K562 (cell line): ENCODE results near the gene CLEC10A. TPM values are rescaled to one million over a fixed set of nuclear protein-coding genes. Genes with fewer than 3 reads are reported as not detected.
"Not testable (repeated sequence)": the region's sequence is repeated elsewhere in the genome, so short reads cannot be mapped to it uniquely, and the experiment has no call there.

Experiments used
- ATAC-seq: fragments of 200-7000 bp; cut with Tn5 transposase; 3 replicates; pipeline ENCODE4 v1.9.1; 2020; ENCODE audit warnings: moderate library complexity
- BruUV-seq: library from RNA; stranded (reverse); fragments of 400-500 nt; replicated peaks from 2 replicates; lab custom pipeline; 2021; lab: Mats Ljungman, UMichigan
- CTCF ChIA-PET: fragments of 300-600 bp; formaldehyde crosslinking; extraction: SDS; loops from one replicate; lab custom pipeline; 2021; ENCODE audit warnings: low intra/inter-chr PET ratio; lab: Yijun Ruan, JAX
- POLR2A ChIA-PET: fragments of 300-600, 350-650 bp; sonication (Branson Sonifier 250); formaldehyde crosslinking; extraction: SDS; loops from one replicate; lab custom pipeline; 2021; ENCODE audit warnings: antibody characterized with exemption, inconsistent platforms; lab: Yijun Ruan, JAX
- DNase-seq, 4 experiments: peaks; one replicate each; pipeline versions ENCODE4 v3.0.0 to v3.0.0-alpha.2; 2011 to 2018; ENCODE audit warnings: low spot score in 3 of 4, mixed read lengths in 3 of 4; ENCODE audit errors: extremely low read depth in 1 of 4
- FAIRE-seq: peaks from 2 replicates; lab custom pipeline; 2011; peaks lifted over from hg19 to GRCh38; lab: Jason Lieb, UNC
- H2AFZ ChIP-seq: 2 replicates; pipeline ENCODE4 v1.6.0; 2011; ENCODE audit warnings: low read depth, low read length, control low read depth, inconsistent platforms
- H3K27ac ChIP-seq: fragments of 200-600 bp; 3 replicates; pipeline ENCODE4 v1.8.0; 2011; ENCODE audit warnings: low read depth, mild to moderate bottlenecking, control low read depth, inconsistent platforms, low read length, moderate library complexity, mixed read lengths; ENCODE audit errors: extremely low read depth
- H3K27me3 ChIP-seq, 2 experiments: fragments of 300-600 bp in 1 of 2; 2 replicates in 1 of 2; 3 replicates in 1 of 2; pipeline versions ENCODE4 v1.6.0 to v1.8.0; 2011; ENCODE audit warnings: inconsistent platforms in 2 of 2, low read length in 2 of 2, mild to moderate bottlenecking in 1 of 2, mixed read lengths in 1 of 2, moderate library complexity in 1 of 2; ENCODE audit not compliant: control insufficient read depth in 2 of 2, insufficient read depth in 2 of 2
- H3K36me3 ChIP-seq: fragments of 300-600 bp; 3 replicates; pipeline ENCODE4 v1.8.0; 2011; ENCODE audit warnings: mild to moderate bottlenecking, low read length, inconsistent platforms; ENCODE audit not compliant: control insufficient read depth, insufficient read depth
- H3K4me1 ChIP-seq, 2 experiments: fragments of 200-600 bp in 1 of 2; replicated peaks in 1 of 2; 2 replicates in 1 of 2; 3 replicates in 1 of 2; pipeline versions ENCODE4 v1.5.1 to v1.8.0; 2011; ENCODE audit warnings: inconsistent platforms in 2 of 2, low read length in 2 of 2, mild to moderate bottlenecking in 1 of 2, mixed read lengths in 1 of 2, moderate library complexity in 1 of 2; ENCODE audit not compliant: control insufficient read depth in 2 of 2, insufficient read depth in 2 of 2
- H3K4me2 ChIP-seq: 2 replicates; pipeline ENCODE4 v1.6.1; 2011; ENCODE audit warnings: low read length, control low read depth, inconsistent platforms, mixed read lengths; ENCODE audit not compliant: insufficient read depth
- H3K4me3 ChIP-seq: fragments of 200-600 bp; sonication (generic), shearing (Covaris generic); 2 replicates; pipeline ENCODE4 v1.5.1; 2016; ENCODE audit warnings: control low read depth, inconsistent platforms
- H3K79me2 ChIP-seq: fragments of 200-600 bp; 3 replicates; pipeline ENCODE4 v1.8.0; 2011; ENCODE audit warnings: low read length, inconsistent platforms; ENCODE audit not compliant: control insufficient read depth, insufficient read depth
- H3K9ac ChIP-seq, 2 experiments: 2 replicates each; pipeline versions ENCODE4 v1.6.0 to v1.6.1; 2011; ENCODE audit warnings: low read depth in 2 of 2, low read length in 2 of 2, control low read depth in 1 of 2, inconsistent platforms in 1 of 2, mild to moderate bottlenecking in 1 of 2, mixed read lengths in 1 of 2; ENCODE audit not compliant: insufficient read depth in 1 of 2
- H3K9me1 ChIP-seq: one replicate; pipeline ENCODE4 v1.6.0; 2011; ENCODE audit warnings: inconsistent platforms, mild to moderate bottlenecking, low read length, moderate library complexity; ENCODE audit not compliant: control insufficient read depth, insufficient read depth
- H3K9me3 ChIP-seq: replicated peaks from 2 replicates; pipeline ENCODE4 v1.5.1; 2011; ENCODE audit warnings: low read depth, low read length, inconsistent platforms; ENCODE audit not compliant: control insufficient read depth, insufficient read depth
- H4K20me1 ChIP-seq: replicated peaks from 2 replicates; pipeline ENCODE4 v1.6.1; 2011; ENCODE audit warnings: low read length, inconsistent platforms, mixed read lengths; ENCODE audit not compliant: control insufficient read depth, insufficient read depth
- E4F1 ChIP-seq: fragments of 250-450 bp; sonication (Bioruptor Pico); IDR thresholded peaks from 2 replicates; pipeline ENCODE4 v1.5.0; 2021; ENCODE audit warnings: mild to moderate bottlenecking, borderline replicate concordance
- WGBS: fragments of 100-300 bp; shearing (Covaris generic); methylation state at CpG from one replicate; pipeline ENCODE4 v1.1.6; 2016; ENCODE audit warnings: low coverage, mixed read lengths; ENCODE audit not compliant: insufficient coverage; ENCODE audit errors: missing lambda C conversion rate; 5-methylcytosine and 5-hydroxymethylcytosine counted together
- in situ Hi-C: fragments of 300-500 bp; cut with MboI; formaldehyde crosslinking; loops from 4 replicates; pipeline ENCODE4 v1.15.0; 2018; ENCODE audit warnings: inconsistent platforms, mixed read lengths
- intact Hi-C: fragments of 100-400 bp; cut with micrococcal nuclease; formaldehyde crosslinking; loops from 2 replicates; pipeline ENCODE4 v1.14.2; 2022
- polyA plus RNA-seq, 8 experiments: library from polyadenylated mRNA; depleted of rRNA in 4 of 8; stranded (reverse) in 5 of 8; unstranded in 3 of 8; fragments of >200 nt; fragmentation: Nextera tagmentation in 2 of 8; fragmentation: Illumina TruSeq in 1 of 8; extraction: Ambion mirVana in 2 of 8; extraction: Trizol in 1 of 8; gene quantifications; 2 replicates each; pipeline versions ENCODE4 v1.2.1 to v1.2.3, GENCODE V29; 2011 to 2014; ENCODE audit warnings: inconsistent platforms in 1 of 8, missing spikeins in 1 of 8
- total RNA-seq, 7 experiments: library from RNA; depleted of rRNA in 6 of 7; stranded (reverse); fragments of >200 nt in 6 of 7; fragmentation: Illumina TruSeq in 2 of 7; extraction: Trizol in 2 of 7; gene quantifications; 2 replicates each; pipeline versions ENCODE4 v1.2.1 to v1.2.3, GENCODE V29; 2011 to 2021; ENCODE audit warnings: low replicate concordance in 1 of 7

The CLEC10A gene
- total and polyA plus RNA-seq, 9 of the 15 experiments (the other 6 are each of a cell fraction or from before 2014, with no cell fraction given) = 0.04 to 0.11 (median 0.05) TPM; not detected in 6

GRCh38 chr17:7101531-7101930 is 21.5 kb upstream of the CLEC10A start (continued):
- TF ChIP-seq E4F1 (CRISPR knock-in tag) = no peak

GRCh38 chr17:7100641-7101379 is 20.8 kb upstream of the CLEC10A start:
- DNase-seq, H3K9me1 ChIP-seq, H3K4me1 ChIP-seq, H3K4me3 ChIP-seq, FAIRE-seq, H3K9me3 ChIP-seq, H2AFZ ChIP-seq, in situ Hi-C loops, intact Hi-C loops, H3K4me2 ChIP-seq, H4K20me1 ChIP-seq, H3K36me3 ChIP-seq, H3K27ac ChIP-seq, CTCF ChIA-PET, BruUV-seq, ATAC-seq, H3K9ac ChIP-seq, H3K79me2 ChIP-seq: not testable (repeated sequence)
- peaks cover 23 to 52% of the 10 kb centered on the region in 2 experiments; a peak in 4 of 5 replicates for H3K27me3 ChIP-seq
- WGBS = 17% methylated on average over 16 of the region's 50 CpGs
- POLR2A ChIA-PET = interaction anchor here (0.6 kb wide), 1 partner anchor 11 kb away, joined by 3 read pairs; no protein-coding TSS in a partner anchor
